DOHH2 (cell line): Measurements from ENCODE around the gene KRT9.

ENCODE experiments used
- H3F3A ChIP-seq: fragments of 200-600 bp; sonication (generic), shearing (Covaris generic); 2 replicates; pipeline ENCODE4 v1.6.0; 2016; ENCODE audit warnings: antibody characterized with exemption, mild to moderate bottlenecking; ENCODE audit not compliant: control insufficient read depth, insufficient read depth
- H3K27ac ChIP-seq: fragments of 200-600 bp; sonication (generic); 2 replicates; pipeline ENCODE4 v1.5.1; 2014; ENCODE audit warnings: low read depth, mild to moderate bottlenecking, low read length, moderate library complexity
- H3K27me3 ChIP-seq: fragments of 200-600 bp; sonication (generic); 2 replicates; pipeline ENCODE4 v1.6.1; 2014; ENCODE audit warnings: mild to moderate bottlenecking, low read length, mixed read lengths; ENCODE audit not compliant: control insufficient read depth
- H3K36me3 ChIP-seq: fragments of 200-600 bp; sonication (generic); 2 replicates; pipeline ENCODE4 v1.6.1; 2014; ENCODE audit warnings: mild to moderate bottlenecking, low read length, moderate library complexity, mixed read lengths; ENCODE audit not compliant: control insufficient read depth
- H3K4me1 ChIP-seq: fragments of 200-600 bp; sonication (generic); 2 replicates; pipeline ENCODE4 v1.6.1; 2014; ENCODE audit warnings: mild to moderate bottlenecking, low read length, mixed read lengths; ENCODE audit not compliant: control insufficient read depth
- H3K4me2 ChIP-seq: fragments of 200-600 bp; sonication (generic); 2 replicates; pipeline ENCODE4 v1.6.0; 2014; ENCODE audit warnings: mild to moderate bottlenecking, low read length, moderate library complexity
- H3K4me3 ChIP-seq: fragments of 200-600 bp; sonication (generic); 2 replicates; pipeline ENCODE4 v1.5.1; 2014; ENCODE audit warnings: mild to moderate bottlenecking, low read length, mixed read lengths
- H3K79me2 ChIP-seq: fragments of 200-600 bp; sonication (generic); 2 replicates; pipeline ENCODE4 v1.6.1; 2014; ENCODE audit warnings: mild to moderate bottlenecking, low read length, mixed read lengths; ENCODE audit not compliant: control insufficient read depth
- H3K9me2 ChIP-seq: fragments of 200-600 bp; sonication (generic); replicated peaks from 2 replicates; pipeline ENCODE4 v1.6.1; 2014; ENCODE audit warnings: mild to moderate bottlenecking, low read length, mixed read lengths; ENCODE audit not compliant: control insufficient read depth
- H3K9me3 ChIP-seq: fragments of 200-600 bp; sonication (generic); 2 replicates; pipeline ENCODE4 v1.6.1; 2014; ENCODE audit warnings: antibody characterized with exemption, low read length, mixed read lengths; ENCODE audit not compliant: control insufficient read depth, insufficient read depth
- H4K20me1 ChIP-seq: fragments of 200-600 bp; sonication (generic); 2 replicates; pipeline ENCODE4 v1.6.0; 2014; ENCODE audit warnings: low read depth, mild to moderate bottlenecking, antibody characterized with exemption, low read length, moderate library complexity; ENCODE audit not compliant: control insufficient read depth, insufficient read depth
- CTCF ChIP-seq: fragments of 200-600 bp; sonication (generic); IDR thresholded peaks from one replicate; pipeline ENCODE4 v1.5.1; 2014; ENCODE audit warnings: antibody characterized with exemption, mild to moderate bottlenecking, low read depth, low read length; ENCODE audit not compliant: poor library complexity, severe bottlenecking
- EZH2phosphoT487 ChIP-seq: fragments of 200-600 bp; sonication (generic); IDR thresholded peaks from 2 replicates; pipeline ENCODE4 v1.6.1; 2017; ENCODE audit warnings: borderline replicate concordance, mild to moderate bottlenecking, antibody characterized with exemption, low read length, moderate library complexity, mixed read lengths

The KRT9 gene

GRCh38 chr17:41599680-41600079, 27.8 kb upstream of the KRT9 start:
- no peaks in the 10 kb centered on the region for H3K9me2 ChIP-seq

GRCh38 chr17:41595585-41595984, 23.7 kb upstream of the KRT9 start:
- Histone ChIP-seq H3K4me3 (no peak overlapping the region), H3K27me3 (0 out of 2 replicates have a peak, but pooled peaks cover 3% of the 10 kb centered on the region), H3K4me1 (no peaks in the 10 kb centered on the region), H3K36me3 (no peaks in the 10 kb centered on the region), H4K20me1 (no peaks in the 10 kb centered on the region), H3F3A (no peaks in the 10 kb centered on the region), H3K27ac (no peak overlapping the region), H3K9me3 (no peaks in the 10 kb centered on the region), H3K9me2 (no peaks in the 10 kb centered on the region), H3K4me2 (no peak overlapping the region), H3K79me2 (no peaks in the 10 kb centered on the region)
- TF ChIP-seq EZH2phosphoT487 (no peak), CTCF (no peak)

More at GRCh38 chr17:41599680-41600079, 27.8 kb upstream of the KRT9 start:
- H3K4me3 ChIP-seq: no peak overlapping the region
- H3K4me2 ChIP-seq: no peak overlapping the region
- H3K27me3 ChIP-seq: no peaks in the 10 kb centered on the region
- H3F3A ChIP-seq: no peaks in the 10 kb centered on the region
- H3K79me2 ChIP-seq: no peaks in the 10 kb centered on the region
- no peaks in the 10 kb centered on the region for H4K20me1 ChIP-seq
- no peak for TF ChIP-seq CTCF
- no peak for TF ChIP-seq EZH2phosphoT487
- H3K27ac ChIP-seq: no peak overlapping the region
- H3K36me3 ChIP-seq: no peaks in the 10 kb centered on the region
- no peaks in the 10 kb centered on the region for H3K4me1 ChIP-seq
- no peaks in the 10 kb centered on the region for H3K9me3 ChIP-seq

DNA sequence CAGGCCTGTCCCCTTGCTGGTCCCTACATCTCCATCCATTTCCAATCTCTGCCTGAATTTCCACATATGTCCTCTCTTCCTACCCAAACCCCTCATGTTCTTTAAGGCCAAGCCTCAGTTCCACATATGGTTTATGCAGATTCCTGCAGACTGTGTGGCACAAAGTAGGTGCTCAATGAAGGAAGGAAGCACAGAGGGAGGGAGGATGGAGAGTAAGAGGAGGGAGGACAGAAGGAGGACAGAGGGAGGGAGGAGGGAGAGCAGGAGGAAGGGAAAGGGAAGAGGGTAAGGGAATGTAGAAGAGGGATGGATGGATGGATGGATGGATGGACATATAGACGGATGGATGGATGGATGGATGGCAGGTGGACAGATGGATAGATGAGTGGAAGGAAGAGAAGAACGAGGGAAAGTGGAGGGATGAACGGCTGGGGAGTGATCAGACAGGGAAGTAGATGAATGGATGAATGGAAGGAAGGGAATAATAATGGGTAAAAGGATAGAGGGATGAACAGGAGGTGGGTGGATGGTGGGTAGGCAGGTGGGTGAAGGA, 22.6 kb upstream of the KRT9 start:
- H3K27ac ChIP-seq: no peak overlapping the region
- H3K79me2 ChIP-seq: no peaks in the 10 kb centered on the region
- no peaks in the 10 kb centered on the region for H3F3A ChIP-seq
- no peak overlapping the region for H3K4me2 ChIP-seq
- no peaks in the 10 kb centered on the region for H4K20me1 ChIP-seq
- H3K4me3 ChIP-seq: no peak overlapping the region
- H3K27me3 ChIP-seq: 0 out of 2 replicates have a peak, but pooled peaks cover 3% of the 10 kb centered on the region
- no peak for TF ChIP-seq CTCF
- TF ChIP-seq EZH2phosphoT487: no peak
- no peaks in the 10 kb centered on the region for H3K9me3 ChIP-seq
- no peaks in the 10 kb centered on the region for H3K36me3 ChIP-seq
- H3K4me1 ChIP-seq: no peaks in the 10 kb centered on the region
- H3K9me2 ChIP-seq: no peaks in the 10 kb centered on the region
